GM19372 (cell line): Measurements from ENCODE around the gene TPPP.
"Not testable (repeated sequence)": the region's sequence is repeated elsewhere in the genome, so short reads cannot be mapped to it uniquely, and the experiment has no call there.

Experiments
- ATAC-seq: cut with Tn5 transposase; IDR thresholded peaks from one replicate; pipeline ENCODE4 v1.9.1; 2021; ENCODE audit warnings: mild to moderate bottlenecking, low read depth, moderate library complexity; ENCODE audit not compliant: unreplicated experiment

The TPPP gene

GRCh38 chr5:679166-679895, 13.8 kb downstream of the TPPP start:
- not testable (repeated sequence) for ATAC-seq

- ATAC-seq, result not testable (repeated sequence)
Observed at GRCh38 chr5:678521-678920, 14.6 kb downstream of the TPPP start.

GRCh38 chr5:677131-678101, 15.7 kb downstream of the TPPP start:
- ATAC-seq, result no peak

- no peak for ATAC-seq
Observed at GRCh38 chr5:676699-677076, 16.5 kb downstream of the TPPP start.

- no peak for ATAC-seq
Observed at GRCh38 chr5:675871-676698, 17.1 kb downstream of the TPPP start.

GRCh38 chr5:675111-675870, 17.9 kb downstream of the TPPP start:
- no peak for ATAC-seq

- ATAC-seq, result no peak
Observed at GRCh38 chr5:674630-675011, 18.5 kb downstream of the TPPP start.

- ATAC-seq, result no peak
Observed at GRCh38 chr5:673831-674629, 19.1 kb downstream of the TPPP start.

- no peak for ATAC-seq
Observed at GRCh38 chr5:673161-673830, 19.9 kb downstream of the TPPP start.

GRCh38 chr5:672329-673160, 20.6 kb downstream of the TPPP start:
- no peak for ATAC-seq

GRCh38 chr5:671459-672328, 21.5 kb downstream of the TPPP start:
- peak; percentile 67 for ATAC-seq

- ATAC-seq, result no peak
Observed at GRCh38 chr5:670396-671270, 22.5 kb downstream of the TPPP start.

GRCh38 chr5:669842-670395, 23.2 kb downstream of the TPPP start:
- ATAC-seq, result no peak

- no peak for ATAC-seq
Observed at GRCh38 chr5:669111-669841, 23.9 kb downstream of the TPPP start.
